AG04450 (cell line): ENCODE data around the gene ZNF346. TPM values are rescaled to one million over a fixed set of nuclear protein-coding genes. Genes with fewer than 3 reads are reported as not detected.

Experiments
- CTCF ChIA-PET: fragments of 300-600, 350-600 bp; formaldehyde crosslinking; extraction: SDS; loops from one replicate; lab custom pipeline; 2022; ENCODE audit warnings: antibody characterized with exemption, inconsistent platforms; lab: Charles Lee
- POLR2A ChIA-PET: fragments of 350-600 bp; formaldehyde crosslinking; extraction: SDS; loops from one replicate; lab custom pipeline; 2021; ENCODE audit warnings: antibody characterized with exemption, inconsistent platforms; lab: Yijun Ruan, JAX
- DNase-seq: peaks from one replicate; pipeline ENCODE4 v3.0.0-alpha.2; 2011; ENCODE audit warnings: low read depth, low spot score
- H3K27ac ChIP-seq: one replicate; pipeline ENCODE4 v1.5.1; 2012; ENCODE audit warnings: low read depth, low read length, control low read depth
- H3K27me3 ChIP-seq: one replicate; pipeline ENCODE4 v1.6.0; 2012; ENCODE audit warnings: low read length; ENCODE audit not compliant: control insufficient read depth, insufficient read depth
- H3K4me3 ChIP-seq: 2 replicates; pipeline ENCODE4 v1.5.1; 2011; ENCODE audit warnings: mild to moderate bottlenecking, low read depth, low read length, control low read depth
- H3K9me3 ChIP-seq: 2 replicates; pipeline ENCODE4 v1.5.1; 2012; ENCODE audit warnings: low read length; ENCODE audit not compliant: control insufficient read depth, insufficient read depth
- polyA plus RNA-seq: library from polyadenylated mRNA; depleted of rRNA; stranded (reverse); fragments of >200 nt; gene quantifications from 2 replicates; pipeline ENCODE4 v1.2.3, GENCODE V29; 2011
- TF ChIP-seq, protein P1 (sequence below): IDR thresholded peaks from 2 replicates; pipeline ENCODE4 v1.5.1; 2011; ENCODE audit warnings: low read depth, low read length, control low read depth, inconsistent platforms

The ZNF346 gene
- polyA plus RNA-seq, 1 experiment = 15.0 TPM

DNA sequence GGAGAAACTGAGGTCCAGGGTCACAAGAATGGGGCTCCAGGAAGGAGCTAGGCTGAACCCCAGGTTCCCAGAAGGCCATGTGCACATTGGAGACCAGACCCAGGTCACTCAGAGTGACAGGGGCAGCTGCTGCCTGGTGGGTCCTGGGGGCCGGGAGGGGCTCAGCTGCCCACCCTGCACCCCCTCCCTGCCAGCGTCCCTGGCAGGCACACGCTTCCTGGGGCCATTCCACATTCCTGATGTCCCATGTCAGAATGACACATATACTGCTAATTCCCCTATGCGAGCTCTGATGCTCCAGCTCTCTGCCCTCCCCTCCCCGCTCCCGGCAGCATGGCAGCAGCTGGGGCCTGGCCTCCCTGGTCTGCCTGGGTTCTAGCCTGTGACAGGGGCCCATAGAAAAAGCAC, 78.2 kb downstream of the ZNF346 start:
- no peaks in the 10 kb centered on the region; the same call in 1 of the 2 replicates for H3K9me3 ChIP-seq
- ChIA-PET POLR2A (interaction anchor here (0.6 kb wide), 1 partner anchor 88 kb away, joined by 3 read pairs; no protein-coding TSS in a partner anchor), CTCF (interaction anchor here (0.9 to 3.9 kb wide), 3 partner anchors 11 to 440 kb away, joined by 3 to 34 read pairs (median 4); no protein-coding TSS in a partner anchor)
- no peak overlapping the region for H3K4me3 ChIP-seq
- no peak for DNase-seq
- no peak overlapping the region for H3K27ac ChIP-seq
- peaks cover 7% of the 10 kb centered on the region for H3K27me3 ChIP-seq
- TF ChIP-seq, protein P1, sequence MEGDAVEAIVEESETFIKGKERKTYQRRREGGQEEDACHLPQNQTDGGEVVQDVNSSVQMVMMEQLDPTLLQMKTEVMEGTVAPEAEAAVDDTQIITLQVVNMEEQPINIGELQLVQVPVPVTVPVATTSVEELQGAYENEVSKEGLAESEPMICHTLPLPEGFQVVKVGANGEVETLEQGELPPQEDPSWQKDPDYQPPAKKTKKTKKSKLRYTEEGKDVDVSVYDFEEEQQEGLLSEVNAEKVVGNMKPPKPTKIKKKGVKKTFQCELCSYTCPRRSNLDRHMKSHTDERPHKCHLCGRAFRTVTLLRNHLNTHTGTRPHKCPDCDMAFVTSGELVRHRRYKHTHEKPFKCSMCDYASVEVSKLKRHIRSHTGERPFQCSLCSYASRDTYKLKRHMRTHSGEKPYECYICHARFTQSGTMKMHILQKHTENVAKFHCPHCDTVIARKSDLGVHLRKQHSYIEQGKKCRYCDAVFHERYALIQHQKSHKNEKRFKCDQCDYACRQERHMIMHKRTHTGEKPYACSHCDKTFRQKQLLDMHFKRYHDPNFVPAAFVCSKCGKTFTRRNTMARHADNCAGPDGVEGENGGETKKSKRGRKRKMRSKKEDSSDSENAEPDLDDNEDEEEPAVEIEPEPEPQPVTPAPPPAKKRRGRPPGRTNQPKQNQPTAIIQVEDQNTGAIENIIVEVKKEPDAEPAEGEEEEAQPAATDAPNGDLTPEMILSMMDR = no peak

- no peak for DNase-seq
- H3K27ac ChIP-seq = peak overlapping the region; percentile 11
- POLR2A ChIA-PET = no interaction called here
- H3K9me3 ChIP-seq = no peaks in the 10 kb centered on the region
- H3K4me3 ChIP-seq = no peak overlapping the region
- peaks cover 9% of the 10 kb centered on the region for H3K27me3 ChIP-seq
- TF ChIP-seq, protein P1 = no peak
- CTCF ChIA-PET = interaction anchor here (1.2 to 3.9 kb wide), 4 partner anchors 8 to 443 kb away, joined by 3 to 34 read pairs (median 4); partner anchors contain the start of gene FGFR4
Measured at GRCh38 chr5:177103523-177104253, 81.2 kb downstream of the ZNF346 start.

GRCh38 chr5:177105691-177106476, 83.4 kb downstream of the ZNF346 start:
- Histone ChIP-seq H3K4me3 (no peak overlapping the region), H3K27me3 (peaks cover 9% of the 10 kb centered on the region), H3K9me3 (no peaks in the 10 kb centered on the region), H3K27ac (no peak overlapping the region)
- ChIA-PET POLR2A (no interaction called here), CTCF (interaction anchor here (0.6 kb wide), 1 partner anchor 346 kb away, joined by 5 read pairs; no protein-coding TSS in a partner anchor)
- TF ChIP-seq, protein P1 = no peak
- no peak for DNase-seq

GRCh38 chr5:177107159-177107558, 84.7 kb downstream of the ZNF346 start:
- Histone ChIP-seq H3K4me3 (no peak overlapping the region), H3K9me3 (no peaks in the 10 kb centered on the region), H3K27ac (no peak overlapping the region), H3K27me3 (peaks cover 9% of the 10 kb centered on the region)
- ChIA-PET CTCF (interaction anchor here (0.5 kb wide), 1 partner anchor 15 kb away, joined by 4 read pairs; no protein-coding TSS in a partner anchor), POLR2A (no interaction called here)
- DNase-seq = no peak
- TF ChIP-seq, protein P1 = no peak
